WI38 (cell line): ENCODE results near the gene NPTX2.

Experiments
- H3K4me3 ChIP-seq: 2 replicates; pipeline ENCODE4 v1.5.1; 2011; ENCODE audit warnings: low read depth, mild to moderate bottlenecking, control low read depth, low read length
- CTCF ChIP-seq: IDR thresholded peaks from 2 replicates; pipeline ENCODE4 v1.5.1; 2012; ENCODE audit warnings: low read depth, mild to moderate bottlenecking, control low read depth, low read length

The NPTX2 gene

GRCh38 chr7:98599886-98600285 is 17.2 kb upstream of the NPTX2 start:
- no peak for TF ChIP-seq CTCF
- H3K4me3 ChIP-seq = no peak overlapping the region

- H3K4me3 ChIP-seq = no peak overlapping the region
- TF ChIP-seq CTCF = no peak
These were observed 14.2 kb upstream of the NPTX2 start for GRCh38 chr7:98602755-98603398.

GRCh38 chr7:98603399-98603788 is 13.7 kb upstream of the NPTX2 start:
- H3K4me3 ChIP-seq = no peak overlapping the region
- TF ChIP-seq CTCF = no peak

- H3K4me3 ChIP-seq = no peak overlapping the region
- no peak for TF ChIP-seq CTCF
These were observed 3.3 kb upstream of the NPTX2 start for GRCh38 chr7:98613601-98614425.

- H3K4me3 ChIP-seq = no peak overlapping the region
- TF ChIP-seq CTCF = no peak
These were observed 569 bp upstream of the NPTX2 start for GRCh38 chr7:98616381-98617050.

- TF ChIP-seq CTCF = no peak
- H3K4me3 ChIP-seq = no peak overlapping the region
These were observed 904 bp downstream of the NPTX2 start for GRCh38 chr7:98617960-98618418.

GRCh38 chr7:98618786-98619185 is 1.7 kb downstream of the NPTX2 start:
- H3K4me3 ChIP-seq = no peak overlapping the region
- TF ChIP-seq CTCF = no peak
